Esophagus squamous epithelium (tissue), 4 donors: ENCODE measurements around the gene TAGAP.

Experiments used
- CTCF ChIP-seq, 6 experiments: fragments of 450-650 bp in 4 of 6; fragments of 200-600 bp in 2 of 6; sonication (generic) in 2 of 6; IDR thresholded peaks; one replicate each; pipeline ENCODE4 v1.5.1; 2016 to 2019; ENCODE audit warnings: antibody characterized with exemption in 6 of 6, mild to moderate bottlenecking in 4 of 6, moderate library complexity in 4 of 6
- POLR2A ChIP-seq, 4 donors: fragments of 450-650 bp; IDR thresholded peaks; one replicate each; pipeline ENCODE4 v1.6.1; 2017; ENCODE audit warnings: antibody characterized with exemption in 4 of 4, mild to moderate bottlenecking in 4 of 4, moderate library complexity in 3 of 4

- TF ChIP-seq CTCF (IDR thresholded peaks at IDR 0.05) = no peak
- TF ChIP-seq POLR2A (IDR thresholded peaks at IDR 0.05) = no peak
These were observed 45.1 kb upstream of the TAGAP start for GRCh38 chr6:159089909-159090308.
